Body of pancreas (tissue), 4 donors: Measurements from ENCODE around the gene TP53BP2. TPM values are rescaled to one million over a fixed set of nuclear protein-coding genes. Genes with fewer than 3 reads are reported as not detected.

Experiments used
- ATAC-seq: fragments of 150-250 bp; one replicate; pipeline ENCODE4 v1.9.1; 2016
- DNase-seq, 4 donors: peaks; one replicate each; pipeline ENCODE4 v3.0.0-alpha.2; 2019
- H3K27ac ChIP-seq, 4 donors: fragments of 200-600 bp; sonication (generic); 1 replicate in 3 of 4; 2 replicates in 1 of 4; pipeline versions ENCODE4 v1.5.1 to v1.6.1; 2016 to 2019; ENCODE audit warnings: mild to moderate bottlenecking in 1 of 4, mixed read lengths in 1 of 4, moderate library complexity in 1 of 4
- H3K27me3 ChIP-seq, 2 donors: fragments of 200-600 bp; sonication (generic); one replicate each; pipeline ENCODE4 v1.6.0; 2016; ENCODE audit warnings: mild to moderate bottlenecking in 1 of 2
- H3K36me3 ChIP-seq, 2 donors: fragments of 200-600 bp; sonication (generic); replicated peaks in 1 of 2; 2 replicates each; pipeline ENCODE4 v1.5.1; 2016; ENCODE audit warnings: low read depth in 2 of 2; ENCODE audit not compliant: insufficient read depth in 1 of 2
- H3K4me1 ChIP-seq: fragments of 200-600 bp; sonication (generic); one replicate; pipeline ENCODE4 v1.6.0; 2016
- H3K4me3 ChIP-seq, 2 donors: fragments of 200-600 bp; sonication (generic); 1 replicate in 1 of 2; 2 replicates in 1 of 2; pipeline ENCODE4 v1.5.1; 2016 to 2019
- H3K9me3 ChIP-seq, 3 donors: fragments of 200-600 bp; sonication (generic); 1 replicate in 2 of 3; 2 replicates in 1 of 3; pipeline ENCODE4 v1.5.1; 2016
- CTCF ChIP-seq, 7 experiments: fragments of 450-650 bp in 4 of 7; fragments of 200-600 bp in 3 of 7; sonication (generic) in 3 of 7; IDR thresholded peaks; one replicate each; pipeline ENCODE4 v1.5.1; 2016 to 2019; ENCODE audit warnings: antibody characterized with exemption in 7 of 7
- POLR2A ChIP-seq, 3 donors: fragments of 450-650 bp; IDR thresholded peaks; one replicate each; pipeline ENCODE4 v1.6.1; 2016; ENCODE audit warnings: antibody characterized with exemption in 3 of 3, mild to moderate bottlenecking in 2 of 3
- WGBS, 2 donors: methylation state at CpG; one replicate each; pipeline ENCODE4 v1.1.5; 2017; 5-methylcytosine and 5-hydroxymethylcytosine counted together
- intact Hi-C: fragments of 100-400 bp; cut with DNase I; formaldehyde crosslinking; loops from one replicate; pipeline ENCODE4 v1.15.1; 2023
- total RNA-seq, 2 donors: library from RNA; depleted of rRNA; stranded (reverse); fragments of >200 nt; gene quantifications; one replicate each; pipeline ENCODE4 v1.1.0, GENCODE V29; 2016

The TP53BP2 gene
- total RNA-seq, 2 donors from 2014 or later: 22.3 to 30.0 TPM

- DNase-seq (no peak), ATAC-seq (no peak)
- Histone ChIP-seq H3K36me3 (peaks cover 0 to 37% of the 10 kb centered on the region in 2 donors), H3K27ac (no peak overlapping the region), H3K4me3 (no peak overlapping the region), H3K27me3 (no peaks in the 10 kb centered on the region), H3K9me3 (no peaks in the 10 kb centered on the region), H3K4me1 (peaks cover 20% of the 10 kb centered on the region)
- intact Hi-C loops: loop anchor here (5.0 kb wide), 1 partner anchor 34 kb away; no protein-coding TSS in a partner anchor
- TF ChIP-seq POLR2A (IDR thresholded peaks at IDR 0.05): no peak
- no peak for TF ChIP-seq CTCF (IDR thresholded peaks at IDR 0.05)
- WGBS, 2 donors: 86 to 89% methylated on average over 13 of the region's 13 CpGs
Observed at GRCh38 chr1:223750730-223751570, 94.8 kb downstream of the TP53BP2 start.

GRCh38 chr1:223748773-223749733 lies 96.7 kb downstream of the TP53BP2 start:
- WGBS, 2 donors: 24 to 39% methylated on average over 38 to 61 of the region's 61 CpGs
- intact Hi-C loops: no loop called here
- peak overlapping the region; percentile 23 to 65 (median 49) for H3K27ac ChIP-seq
- no peak for TF ChIP-seq POLR2A (IDR thresholded peaks at IDR 0.05)
- peak; percentile 74 to 96 (median 90) for TF ChIP-seq CTCF (IDR thresholded peaks at IDR 0.05)
- no peaks in the 10 kb centered on the region for H3K27me3 ChIP-seq
- H3K9me3 ChIP-seq: no peaks in the 10 kb centered on the region
- peaks cover 20% of the 10 kb centered on the region for H3K4me1 ChIP-seq
- peak overlapping the region in 1 of 2 donors; percentile 14 for H3K4me3 ChIP-seq
- ATAC-seq (peak; percentile 77), DNase-seq (peak; percentile 57 to 71 (median 60))
- peaks cover 0 to 31% of the 10 kb centered on the region in 2 donors for H3K36me3 ChIP-seq

GRCh38 chr1:223748405-223748772 lies 97.4 kb downstream of the TP53BP2 start:
- WGBS, 2 donors: 52 to 63% methylated on average over 18 of the region's 18 CpGs
- peaks cover 20% of the 10 kb centered on the region for H3K4me1 ChIP-seq
- TF ChIP-seq POLR2A (IDR thresholded peaks at IDR 0.05): no peak
- no peak for TF ChIP-seq CTCF (IDR thresholded peaks at IDR 0.05)
- H3K27ac ChIP-seq: peak overlapping the region; percentile 23 to 65 (median 49)
- ATAC-seq (peak; percentile 33), DNase-seq (no peak)
- H3K27me3 ChIP-seq: no peaks in the 10 kb centered on the region
- intact Hi-C loops: no loop called here
- peaks cover 0 to 26% of the 10 kb centered on the region in 2 donors for H3K36me3 ChIP-seq
- H3K9me3 ChIP-seq: no peaks in the 10 kb centered on the region
- H3K4me3 ChIP-seq: no peak overlapping the region

- DNase-seq (peak; percentile 47 to 76 (median 61)), ATAC-seq (peak; percentile 65)
- no peaks in the 10 kb centered on the region for H3K9me3 ChIP-seq
- WGBS, 2 donors: 15 to 16% methylated on average over 4 of the region's 4 CpGs
- peaks cover 20% of the 10 kb centered on the region for H3K4me1 ChIP-seq
- TF ChIP-seq POLR2A (IDR thresholded peaks at IDR 0.05): no peak
- TF ChIP-seq CTCF (IDR thresholded peaks at IDR 0.05): no peak
- peak overlapping the region in 3 of 4 donors; percentile 47 to 65 (median 51) for H3K27ac ChIP-seq
- H3K4me3 ChIP-seq: no peak overlapping the region
- H3K36me3 ChIP-seq: peaks cover 0 to 21% of the 10 kb centered on the region in 2 donors
- intact Hi-C loops: no loop called here
- H3K27me3 ChIP-seq: no peaks in the 10 kb centered on the region
Observed at GRCh38 chr1:223747838-223748335, 97.9 kb downstream of the TP53BP2 start.
